Adrenal gland (tissue), 12 donors: Measurements from ENCODE around the gene IQCM. TPM values are rescaled to one million over a fixed set of nuclear protein-coding genes. Genes with fewer than 3 reads are reported as not detected.

Source experiments
- DNase-seq, 7 donors: peaks; one replicate each; pipeline ENCODE4 v3.0.0-alpha.2; 2019 to 2020
- H3K27ac ChIP-seq, 5 donors: fragments of 200-600 bp; sonication (generic) in 4 of 5; 1 replicate in 3 of 5; 2 replicates in 2 of 5; pipeline versions ENCODE4 v1.5.1 to v1.8.0; 2016 to 2020; ENCODE audit warnings: mild to moderate bottlenecking in 1 of 5
- H3K27me3 ChIP-seq: fragments of 200-600 bp; 2 replicates; pipeline ENCODE4 v1.8.0; 2021
- H3K36me3 ChIP-seq, 2 donors: fragments of 200-600 bp; replicated peaks in 1 of 2; 1 replicate in 1 of 2; 2 replicates in 1 of 2; pipeline versions ENCODE4 v1.5.1 to v1.8.0; 2018 to 2022
- H3K4me1 ChIP-seq, 2 donors: fragments of 200-600 bp; replicated peaks in 1 of 2; 1 replicate in 1 of 2; 2 replicates in 1 of 2; pipeline versions ENCODE4 v1.5.1 to v1.8.0; 2018 to 2021
- H3K4me3 ChIP-seq, 4 donors: fragments of 200-600 bp; sonication (generic) in 3 of 4; one replicate each; pipeline ENCODE4 v1.5.1; 2016 to 2018
- H3K9me3 ChIP-seq, 3 donors: fragments of 200-600 bp; sonication (generic) in 1 of 3; replicated peaks in 1 of 3; 1 replicate in 2 of 3; 2 replicates in 1 of 3; pipeline versions ENCODE4 v1.5.1 to v1.8.0; 2016 to 2021
- POLR2A ChIP-seq, 2 donors: fragments of 450-650 bp; IDR thresholded peaks; one replicate each; pipeline ENCODE4 v1.6.1; 2017; ENCODE audit warnings: antibody characterized with exemption in 2 of 2, mild to moderate bottlenecking in 2 of 2, moderate library complexity in 1 of 2
- WGBS, 4 donors: extraction: QIAGEN DNeasy Blood & Tissue Kit in 2 of 4; methylation state at CpG; one replicate each; pipeline versions ENCODE4 v1.1.5 to v1.1.7; 2013 to 2017; 5-methylcytosine and 5-hydroxymethylcytosine counted together
- intact Hi-C, 2 donors: fragments of 100-400 bp; cut with DNase I; formaldehyde crosslinking; loops; one replicate each; pipeline versions ENCODE4 v1.14.1 to v1.15.0; 2022 to 2023
- polyA plus RNA-seq, 3 donors: library from polyadenylated mRNA; stranded (reverse); fragments of 200-250 nt in 2 of 3; fragments of 350-450 nt in 1 of 3; fragmentation: Illumina TruSeq in 1 of 3; extraction: RNeasy Lipid Tissue Mini Kit (QIAGEN cat#74804) in 1 of 3; gene quantifications; one replicate each; pipeline ENCODE4 v1.2.3, GENCODE V29; 2013 to 2014
- total RNA-seq, 9 donors: library from RNA; depleted of rRNA in 4 of 9; stranded (reverse); fragments of >200 nt in 4 of 9; fragments of 120-200 nt in 1 of 9; fragmentation: NEBNext Ultra II Directional in 1 of 9; extraction: Animal tissue kit (Norgen Biotek cat#: 25700) in 1 of 9; gene quantifications; one replicate each; pipeline versions ENCODE4 v1.1.0 to v1.2.4, GENCODE V29; 2013 to 2023
- TF ChIP-seq, protein P1 (sequence below), 6 experiments: fragments of 450-650 bp in 4 of 6; fragments of 200-600 bp in 2 of 6; sonication (generic) in 1 of 6; IDR thresholded peaks; 1 replicate in 5 of 6; 2 replicates in 1 of 6; pipeline versions ENCODE4 v1.5.1 to v1.8.0; 2016 to 2021; ENCODE audit warnings: antibody characterized with exemption in 6 of 6, mild to moderate bottlenecking in 2 of 6, moderate library complexity in 1 of 6
- donor health status: healthy with polysubstance abuse.
- donor health status: Bipolar disorder and iron deficiency.
- donor health status: DM: yes; HTN: yes; CAD: no.
- donor health status: DM: no; HTN: no; CAD: no.
- donor health status: DM: no; HTN: no; CAD: no.
- donor health status: DM: yes; HTN: yes; CAD: no.

The IQCM gene
- total and polyA plus RNA-seq, 12 donors: not detected

DNA sequence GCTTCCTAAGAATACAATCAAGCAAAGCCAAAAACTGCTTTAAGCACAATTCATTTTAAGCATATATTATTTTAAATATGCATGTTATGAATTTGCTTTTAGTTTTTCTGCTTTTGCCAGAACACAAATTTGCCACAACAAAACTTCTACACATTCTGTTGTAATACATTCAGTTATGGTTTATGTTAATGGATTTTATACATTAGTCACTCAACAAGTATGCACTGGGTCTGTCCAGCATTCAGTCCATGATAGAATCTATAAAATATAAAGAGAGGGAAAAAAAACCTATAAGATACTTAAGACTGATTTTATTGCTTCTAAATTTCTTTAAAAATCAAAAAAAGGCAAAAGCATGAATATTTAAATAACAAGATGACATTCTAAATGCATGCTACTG, 22.2 kb downstream of the IQCM start:
- no peaks in the 10 kb centered on the region for H3K36me3 ChIP-seq
- TF ChIP-seq POLR2A (IDR thresholded peaks at IDR 0.05): no peak
- TF ChIP-seq, protein P1, sequence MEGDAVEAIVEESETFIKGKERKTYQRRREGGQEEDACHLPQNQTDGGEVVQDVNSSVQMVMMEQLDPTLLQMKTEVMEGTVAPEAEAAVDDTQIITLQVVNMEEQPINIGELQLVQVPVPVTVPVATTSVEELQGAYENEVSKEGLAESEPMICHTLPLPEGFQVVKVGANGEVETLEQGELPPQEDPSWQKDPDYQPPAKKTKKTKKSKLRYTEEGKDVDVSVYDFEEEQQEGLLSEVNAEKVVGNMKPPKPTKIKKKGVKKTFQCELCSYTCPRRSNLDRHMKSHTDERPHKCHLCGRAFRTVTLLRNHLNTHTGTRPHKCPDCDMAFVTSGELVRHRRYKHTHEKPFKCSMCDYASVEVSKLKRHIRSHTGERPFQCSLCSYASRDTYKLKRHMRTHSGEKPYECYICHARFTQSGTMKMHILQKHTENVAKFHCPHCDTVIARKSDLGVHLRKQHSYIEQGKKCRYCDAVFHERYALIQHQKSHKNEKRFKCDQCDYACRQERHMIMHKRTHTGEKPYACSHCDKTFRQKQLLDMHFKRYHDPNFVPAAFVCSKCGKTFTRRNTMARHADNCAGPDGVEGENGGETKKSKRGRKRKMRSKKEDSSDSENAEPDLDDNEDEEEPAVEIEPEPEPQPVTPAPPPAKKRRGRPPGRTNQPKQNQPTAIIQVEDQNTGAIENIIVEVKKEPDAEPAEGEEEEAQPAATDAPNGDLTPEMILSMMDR (IDR thresholded peaks at IDR 0.05): no peak
- intact Hi-C loops: no loop called here
- no peak for DNase-seq
- H3K27ac ChIP-seq: no peak overlapping the region
- H3K27me3 ChIP-seq: no peaks in the 10 kb centered on the region
- no peak overlapping the region for H3K4me3 ChIP-seq
- no peaks in the 10 kb centered on the region for H3K4me1 ChIP-seq
- no peaks in the 10 kb centered on the region for H3K9me3 ChIP-seq

DNA sequence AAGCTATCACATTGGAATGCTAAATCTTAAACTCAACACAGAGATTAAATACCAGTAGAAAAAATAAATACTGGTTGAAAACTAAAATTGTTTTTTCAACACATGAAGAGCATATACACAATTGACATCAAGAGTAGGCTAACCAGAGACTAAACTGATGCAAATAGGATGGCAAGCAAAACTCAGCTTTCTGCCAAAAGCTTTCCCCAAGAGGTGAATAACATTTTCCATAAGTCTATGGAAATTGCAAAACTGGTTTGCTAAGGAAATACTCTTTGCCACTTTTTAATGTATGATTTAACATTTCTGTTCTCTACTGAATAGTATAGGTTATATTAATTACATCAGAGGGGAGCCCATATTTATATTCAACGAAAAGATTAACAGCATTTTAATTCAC, 23.8 kb downstream of the IQCM start:
- H3K4me3 ChIP-seq: no peak overlapping the region
- H3K27ac ChIP-seq: no peak overlapping the region
- DNase-seq: no peak
- H3K27me3 ChIP-seq: no peaks in the 10 kb centered on the region
- no peaks in the 10 kb centered on the region for H3K9me3 ChIP-seq
- TF ChIP-seq, protein P1 (IDR thresholded peaks at IDR 0.05): no peak
- TF ChIP-seq POLR2A (IDR thresholded peaks at IDR 0.05): no peak
- intact Hi-C loops: no loop called here
- 38 to 54% (median 50%) methylated on average over 1 of the region's 1 CpG for WGBS, 4 donors
- H3K4me1 ChIP-seq: no peaks in the 10 kb centered on the region
- H3K36me3 ChIP-seq: no peaks in the 10 kb centered on the region

- Histone ChIP-seq H3K36me3 (no peaks in the 10 kb centered on the region), H3K9me3 (no peaks in the 10 kb centered on the region), H3K27ac (no peak overlapping the region), H3K27me3 (no peaks in the 10 kb centered on the region), H3K4me3 (no peak overlapping the region), H3K4me1 (no peaks in the 10 kb centered on the region)
- TF ChIP-seq, protein P1 (IDR thresholded peaks at IDR 0.05): no peak
- TF ChIP-seq POLR2A (IDR thresholded peaks at IDR 0.05): no peak
- intact Hi-C loops: no loop called here
- 57 to 58% (median 57%) methylated on average over 4 of the region's 4 CpGs for WGBS, 4 donors
- DNase-seq: no peak
Measured at GRCh38 chr4:149790172-149790907, 25.3 kb downstream of the IQCM start.

GRCh38 chr4:149788300-149788699, 27.3 kb downstream of the IQCM start:
- H3K4me1 ChIP-seq: no peaks in the 10 kb centered on the region
- TF ChIP-seq POLR2A (IDR thresholded peaks at IDR 0.05): no peak
- TF ChIP-seq, protein P1 (IDR thresholded peaks at IDR 0.05): no peak
- no peaks in the 10 kb centered on the region for H3K9me3 ChIP-seq
- no peaks in the 10 kb centered on the region for H3K27me3 ChIP-seq
- no peak for DNase-seq
- no peak overlapping the region for H3K27ac ChIP-seq
- intact Hi-C loops: no loop called here
- WGBS, 4 donors: 73 to 79% (median 74%) methylated on average over 4 of the region's 4 CpGs
- no peaks in the 10 kb centered on the region for H3K36me3 ChIP-seq
- no peak overlapping the region for H3K4me3 ChIP-seq
